Neutrophil (primary cell): ENCODE results near the gene ASB3.

Experiments used
- H3K27ac ChIP-seq: fragments of 200-600 bp; sonication (generic); 2 replicates; pipeline ENCODE4 v1.5.1; 2016; ENCODE audit warnings: mild to moderate bottlenecking, moderate library complexity
- H3K27me3 ChIP-seq: fragments of 200-600 bp; sonication (generic); 2 replicates; pipeline ENCODE4 v1.6.0; 2016; ENCODE audit warnings: mild to moderate bottlenecking
- H3K36me3 ChIP-seq: fragments of 200-600 bp; sonication (generic); 2 replicates; pipeline ENCODE4 v1.5.1; 2017
- H3K4me1 ChIP-seq, 2 experiments: fragments of 200-600 bp in 1 of 2; sonication (generic) in 1 of 2; 1 replicate in 1 of 2; 2 replicates in 1 of 2; pipeline versions ENCODE4 v1.5.1 to v1.6.1; 2013 to 2016; ENCODE audit warnings: low read depth in 1 of 2, low read length in 1 of 2, mild to moderate bottlenecking in 1 of 2, moderate library complexity in 1 of 2; ENCODE audit not compliant: control insufficient read depth in 1 of 2, insufficient read depth in 1 of 2
- H3K4me3 ChIP-seq, 2 experiments: fragments of 200-600 bp in 1 of 2; sonication (generic) in 1 of 2; 1 replicate in 1 of 2; 2 replicates in 1 of 2; pipeline ENCODE4 v1.5.1; 2013 to 2016; ENCODE audit warnings: low read depth in 1 of 2, low read length in 1 of 2, mild to moderate bottlenecking in 1 of 2, moderate library complexity in 1 of 2
- H3K9me3 ChIP-seq: fragments of 200-600 bp; sonication (generic); 2 replicates; pipeline ENCODE4 v1.5.1; 2016
- TF ChIP-seq, protein P1 (sequence below): fragments of 200-600 bp; sonication (generic); IDR thresholded peaks from 2 replicates; pipeline ENCODE4 v1.5.1; 2016; ENCODE audit warnings: antibody characterized with exemption

Gene ASB3

DNA sequence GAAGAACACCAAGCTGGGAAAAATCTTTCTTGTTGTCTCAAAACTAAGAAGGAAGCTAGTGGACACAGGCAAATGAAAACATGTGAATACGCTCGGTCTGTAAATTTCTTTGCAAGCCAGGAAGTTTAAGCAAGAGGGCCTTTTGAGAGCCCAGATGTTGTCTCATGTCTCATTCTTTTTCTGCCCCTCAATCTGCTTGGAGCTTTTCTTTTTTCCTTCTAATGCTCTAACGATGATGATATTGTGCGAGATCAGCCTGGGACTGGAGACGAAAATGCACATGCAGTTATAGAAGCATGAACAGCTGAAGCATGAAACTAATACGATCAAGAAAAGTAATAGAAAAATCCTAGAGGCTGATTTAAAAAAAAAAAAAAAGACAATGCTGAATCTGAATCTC is 157.8 kb downstream of the ASB3 start:
- no peaks in the 10 kb centered on the region for H3K9me3 ChIP-seq
- TF ChIP-seq, protein P1, sequence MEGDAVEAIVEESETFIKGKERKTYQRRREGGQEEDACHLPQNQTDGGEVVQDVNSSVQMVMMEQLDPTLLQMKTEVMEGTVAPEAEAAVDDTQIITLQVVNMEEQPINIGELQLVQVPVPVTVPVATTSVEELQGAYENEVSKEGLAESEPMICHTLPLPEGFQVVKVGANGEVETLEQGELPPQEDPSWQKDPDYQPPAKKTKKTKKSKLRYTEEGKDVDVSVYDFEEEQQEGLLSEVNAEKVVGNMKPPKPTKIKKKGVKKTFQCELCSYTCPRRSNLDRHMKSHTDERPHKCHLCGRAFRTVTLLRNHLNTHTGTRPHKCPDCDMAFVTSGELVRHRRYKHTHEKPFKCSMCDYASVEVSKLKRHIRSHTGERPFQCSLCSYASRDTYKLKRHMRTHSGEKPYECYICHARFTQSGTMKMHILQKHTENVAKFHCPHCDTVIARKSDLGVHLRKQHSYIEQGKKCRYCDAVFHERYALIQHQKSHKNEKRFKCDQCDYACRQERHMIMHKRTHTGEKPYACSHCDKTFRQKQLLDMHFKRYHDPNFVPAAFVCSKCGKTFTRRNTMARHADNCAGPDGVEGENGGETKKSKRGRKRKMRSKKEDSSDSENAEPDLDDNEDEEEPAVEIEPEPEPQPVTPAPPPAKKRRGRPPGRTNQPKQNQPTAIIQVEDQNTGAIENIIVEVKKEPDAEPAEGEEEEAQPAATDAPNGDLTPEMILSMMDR = no peak
- H3K36me3 ChIP-seq = no peaks in the 10 kb centered on the region
- H3K4me3 ChIP-seq = no peak overlapping the region
- H3K27me3 ChIP-seq = no peaks in the 10 kb centered on the region
- H3K4me1 ChIP-seq = no peaks in the 10 kb centered on the region
- no peak overlapping the region for H3K27ac ChIP-seq

DNA sequence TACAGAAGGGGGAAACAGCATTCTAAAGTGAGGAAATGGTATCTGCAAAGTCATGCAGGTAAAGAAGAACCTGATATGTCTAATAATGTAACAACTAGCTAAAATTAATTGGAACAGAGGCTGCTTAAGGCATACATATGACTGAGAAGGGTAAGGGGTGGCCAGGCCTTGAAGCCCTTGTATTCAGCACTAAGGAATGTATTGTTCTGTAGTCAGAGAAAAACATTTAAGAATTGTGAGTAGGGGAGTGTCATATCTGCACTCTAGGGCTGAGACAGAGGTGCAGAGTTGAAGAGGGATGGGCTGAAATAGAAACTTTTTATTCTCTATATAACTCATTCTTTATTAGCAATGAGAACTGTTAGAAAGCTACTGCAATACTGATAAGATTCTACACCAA is 164.6 kb downstream of the ASB3 start:
- Histone ChIP-seq H3K36me3 (no peaks in the 10 kb centered on the region), H3K9me3 (no peaks in the 10 kb centered on the region), H3K27ac (no peak overlapping the region), H3K4me3 (no peak overlapping the region), H3K4me1 (no peaks in the 10 kb centered on the region), H3K27me3 (no peaks in the 10 kb centered on the region)
- TF ChIP-seq, protein P1 = no peak

DNA sequence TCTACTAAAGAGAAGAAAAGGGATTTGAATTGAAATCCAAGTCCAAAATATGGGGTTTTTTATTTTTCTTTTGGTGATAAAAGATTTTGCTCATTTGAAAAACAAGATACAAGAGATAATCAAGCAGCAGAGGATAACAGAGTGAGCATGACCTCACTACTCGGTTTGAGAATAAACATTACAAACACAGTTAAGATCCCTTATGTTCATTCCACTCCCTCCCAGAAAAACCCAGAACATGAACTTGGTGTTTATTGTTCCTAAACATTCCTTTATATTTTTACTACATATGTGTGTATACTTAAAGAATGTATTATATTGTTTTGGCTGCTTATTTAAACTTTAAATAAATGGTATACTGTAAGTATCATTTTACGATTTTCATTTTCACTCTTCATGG is 165.8 kb downstream of the ASB3 start:
- no peak overlapping the region for H3K27ac ChIP-seq
- H3K27me3 ChIP-seq = no peaks in the 10 kb centered on the region
- no peaks in the 10 kb centered on the region for H3K36me3 ChIP-seq
- TF ChIP-seq, protein P1 = no peak
- no peaks in the 10 kb centered on the region for H3K4me1 ChIP-seq
- H3K9me3 ChIP-seq = no peaks in the 10 kb centered on the region
- H3K4me3 ChIP-seq = no peak overlapping the region
